T-helper 2 cell treated with Interferon-gamma antibody and Interleukin-4, amounts not matched to agents 5 μg/mL and 100 μg/mL, for 36 hours (primary cell): ENCODE results near the gene NFKBIB.
"Not testable (repeated sequence)": the region's sequence is repeated elsewhere in the genome, so short reads cannot be mapped to it uniquely, and the experiment has no call there.

Source experiments
- DNase-seq: peaks from one replicate; pipeline ENCODE4 v3.0.0; 2021; ENCODE audit warnings: low spot score
- H3K27ac Mint-ChIP-seq: one replicate; pipeline ENCODE4 v1.8.0; 2021; ENCODE audit warnings: mild to moderate bottlenecking, mixed read lengths
- H3K27me3 Mint-ChIP-seq: one replicate; pipeline ENCODE4 v1.8.0; 2021; ENCODE audit warnings: low read depth, mixed read lengths
- H3K36me3 Mint-ChIP-seq: one replicate; pipeline ENCODE4 v1.8.0; 2021; ENCODE audit warnings: low read depth, mixed read lengths
- H3K4me1 Mint-ChIP-seq: one replicate; pipeline ENCODE4 v1.8.0; 2021; ENCODE audit warnings: low read depth, mixed read lengths
- H3K4me3 Mint-ChIP-seq: one replicate; pipeline ENCODE4 v1.8.0; 2022; ENCODE audit warnings: mild to moderate bottlenecking, moderate library complexity, mixed read lengths
- H3K9me3 Mint-ChIP-seq: one replicate; pipeline ENCODE4 v1.8.0; 2021; ENCODE audit warnings: mixed read lengths

The NFKBIB gene

DNA sequence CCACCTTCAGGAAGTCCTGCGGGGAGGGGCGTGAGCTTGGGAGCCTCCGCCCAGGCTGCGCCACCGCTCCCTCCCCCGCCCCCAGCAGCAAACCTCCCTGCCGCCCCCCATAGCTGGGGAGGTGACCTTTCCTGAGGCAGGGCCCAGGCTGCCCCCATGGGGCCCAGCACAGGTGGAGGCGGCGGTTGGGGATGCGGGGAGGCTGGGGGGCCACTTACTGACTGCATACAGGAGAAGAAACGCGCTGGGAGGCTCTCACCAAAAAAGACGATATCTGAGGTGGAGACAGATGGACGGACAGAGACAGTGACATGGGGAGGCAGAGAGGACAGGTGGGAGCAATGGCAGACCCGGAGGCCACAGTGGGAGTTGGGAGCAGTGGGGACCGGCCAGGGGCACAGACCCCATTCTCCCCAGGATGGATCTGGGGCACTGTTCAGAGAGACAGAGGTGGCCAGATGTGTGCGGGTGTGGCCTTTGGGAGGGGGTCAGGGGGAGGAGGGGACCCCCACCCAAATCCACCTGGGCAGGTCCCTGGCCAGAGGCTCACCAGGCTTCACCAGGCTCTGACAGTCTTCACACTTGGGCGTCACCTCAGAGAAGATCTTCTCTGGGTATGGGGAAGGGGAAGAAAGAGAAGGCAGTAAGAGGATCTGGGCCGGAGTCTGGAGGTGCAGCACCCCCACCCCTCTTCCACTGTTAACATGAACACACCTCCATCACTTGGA lies 18.7 kb upstream of the NFKBIB start:
- H3K36me3 Mint-ChIP-seq = peaks cover 20% of the 10 kb centered on the region
- H3K27me3 Mint-ChIP-seq = no peaks in the 10 kb centered on the region
- no peaks in the 10 kb centered on the region for H3K9me3 Mint-ChIP-seq
- no peak overlapping the region for H3K4me3 Mint-ChIP-seq
- H3K27ac Mint-ChIP-seq = peak overlapping the region; percentile 67
- H3K4me1 Mint-ChIP-seq = peaks cover 22% of the 10 kb centered on the region
- no peak for DNase-seq

DNA sequence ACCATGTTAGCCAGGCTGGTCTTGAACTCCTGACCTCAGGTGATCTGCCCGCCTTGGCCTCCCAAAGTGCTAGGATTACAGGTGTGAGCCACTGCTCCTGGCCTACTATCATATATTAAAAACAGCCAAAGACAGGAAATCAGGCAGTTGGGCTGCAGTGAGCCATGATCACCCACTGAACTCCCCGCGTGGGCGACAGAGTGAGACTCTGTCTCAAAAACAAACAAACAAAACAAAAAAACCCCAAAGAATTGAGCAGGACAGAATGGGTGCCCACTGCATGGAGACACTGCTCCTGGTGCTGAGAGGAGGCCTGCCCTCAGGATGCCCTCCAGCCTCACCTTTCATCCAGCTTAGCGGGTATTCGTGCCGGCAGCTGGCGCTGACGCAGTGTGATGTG lies 16.5 kb upstream of the NFKBIB start:
- Mint-ChIP-seq H3K36me3 (peaks cover 15% of the 10 kb centered on the region), H3K4me3 (no peak overlapping the region), H3K27ac (no peak overlapping the region), H3K4me1 (peaks cover 6% of the 10 kb centered on the region), H3K27me3 (no peaks in the 10 kb centered on the region), H3K9me3 (no peaks in the 10 kb centered on the region)
- no peak for DNase-seq

DNA sequence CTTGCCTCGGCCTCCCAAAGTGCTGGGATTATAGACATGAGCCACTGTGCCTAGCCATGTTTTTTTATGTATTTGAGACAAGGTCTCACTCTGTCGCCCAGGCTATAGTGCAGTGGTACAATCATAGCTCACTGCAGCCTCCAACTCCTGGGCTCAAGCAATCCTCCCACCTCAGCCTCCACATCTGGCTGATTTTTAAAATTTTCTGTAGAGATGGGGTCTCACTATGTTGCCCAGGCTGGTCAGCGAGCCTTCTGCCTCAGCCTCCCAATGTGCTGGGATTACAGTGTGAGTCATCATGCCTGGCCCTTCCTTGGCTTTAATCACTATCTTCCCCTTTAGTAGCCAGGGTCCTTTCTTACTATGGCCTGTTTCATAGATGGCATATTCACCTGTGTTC lies 15.1 kb upstream of the NFKBIB start:
- peaks cover 14% of the 10 kb centered on the region for H3K36me3 Mint-ChIP-seq
- DNase-seq, H3K4me3 Mint-ChIP-seq, H3K27ac Mint-ChIP-seq, H3K4me1 Mint-ChIP-seq, H3K27me3 Mint-ChIP-seq, H3K9me3 Mint-ChIP-seq: not testable (repeated sequence)

DNA sequence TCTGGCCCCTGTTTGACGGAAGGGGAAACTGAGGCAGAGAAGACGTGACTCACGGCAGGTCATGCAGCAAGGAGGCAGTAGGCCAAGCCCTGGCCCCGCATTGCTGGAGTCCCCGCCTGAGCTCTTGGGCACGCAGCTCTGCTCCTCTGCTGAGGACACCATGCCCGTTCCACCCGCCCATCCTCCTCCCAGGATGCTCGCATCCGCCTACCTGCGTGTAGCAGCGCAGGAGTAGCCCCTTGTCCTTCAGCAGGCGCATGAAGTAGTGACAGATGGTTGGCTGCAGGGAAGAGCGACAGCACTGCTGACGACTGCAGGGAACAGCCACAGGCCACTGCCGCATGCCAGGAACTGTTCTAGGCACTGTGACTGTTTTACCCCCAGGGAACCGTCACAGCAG lies 10.9 kb upstream of the NFKBIB start:
- Mint-ChIP-seq H3K4me1 (no peaks in the 10 kb centered on the region), H3K27me3 (no peaks in the 10 kb centered on the region), H3K4me3 (no peak overlapping the region), H3K27ac (no peak overlapping the region), H3K36me3 (peaks cover 7% of the 10 kb centered on the region), H3K9me3 (no peaks in the 10 kb centered on the region)
- DNase-seq = no peak

DNA sequence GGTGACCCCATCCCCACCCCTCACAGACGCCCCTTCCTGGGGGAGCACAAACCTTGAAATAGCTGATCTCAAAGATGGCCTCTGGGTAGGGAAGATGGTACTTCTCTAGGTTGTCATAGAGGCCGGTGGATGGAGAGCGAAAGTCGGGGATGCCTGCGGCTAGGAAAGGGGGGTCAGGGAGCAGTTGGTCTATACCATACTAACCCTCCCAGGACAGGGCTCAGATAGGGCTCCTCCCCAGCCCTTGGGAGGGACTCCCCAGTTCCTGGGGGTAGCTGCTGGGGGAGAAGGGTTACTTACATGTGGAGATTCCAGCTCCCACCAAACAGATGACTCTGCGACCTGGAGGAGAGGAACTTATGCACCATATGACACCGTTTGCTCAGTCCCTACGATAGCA lies 10.0 kb upstream of the NFKBIB start:
- H3K27me3 Mint-ChIP-seq = no peaks in the 10 kb centered on the region
- no peaks in the 10 kb centered on the region for H3K9me3 Mint-ChIP-seq
- H3K27ac Mint-ChIP-seq = no peak overlapping the region
- H3K36me3 Mint-ChIP-seq = peaks cover 7% of the 10 kb centered on the region
- H3K4me3 Mint-ChIP-seq = no peak overlapping the region
- no peak for DNase-seq
- peaks cover 2% of the 10 kb centered on the region for H3K4me1 Mint-ChIP-seq

DNA sequence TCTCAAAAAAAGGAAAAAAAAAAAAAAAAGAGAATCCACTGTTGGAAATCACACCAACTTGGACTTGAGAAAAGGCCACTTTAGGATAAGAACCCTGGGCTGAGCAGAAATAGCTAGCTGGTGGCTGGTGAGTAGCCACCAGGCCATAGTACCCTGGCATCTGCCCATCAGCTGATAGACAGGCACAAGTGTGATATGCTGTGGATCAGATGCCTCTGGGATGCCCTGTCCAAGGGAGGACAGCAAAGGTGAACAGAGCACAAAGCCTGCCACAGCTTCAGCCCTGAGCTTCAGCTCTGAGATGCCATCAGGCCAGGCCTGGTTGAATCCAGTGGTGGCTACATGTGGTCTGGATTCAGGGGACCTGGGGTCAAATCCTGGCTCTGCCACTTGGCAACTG lies 9.1 kb upstream of the NFKBIB start:
- no peaks in the 10 kb centered on the region for H3K9me3 Mint-ChIP-seq
- peaks cover 7% of the 10 kb centered on the region for H3K36me3 Mint-ChIP-seq
- H3K27ac Mint-ChIP-seq = no peak overlapping the region
- no peak overlapping the region for H3K4me3 Mint-ChIP-seq
- no peaks in the 10 kb centered on the region for H3K27me3 Mint-ChIP-seq
- no peak for DNase-seq
- peaks cover 3% of the 10 kb centered on the region for H3K4me1 Mint-ChIP-seq

DNA sequence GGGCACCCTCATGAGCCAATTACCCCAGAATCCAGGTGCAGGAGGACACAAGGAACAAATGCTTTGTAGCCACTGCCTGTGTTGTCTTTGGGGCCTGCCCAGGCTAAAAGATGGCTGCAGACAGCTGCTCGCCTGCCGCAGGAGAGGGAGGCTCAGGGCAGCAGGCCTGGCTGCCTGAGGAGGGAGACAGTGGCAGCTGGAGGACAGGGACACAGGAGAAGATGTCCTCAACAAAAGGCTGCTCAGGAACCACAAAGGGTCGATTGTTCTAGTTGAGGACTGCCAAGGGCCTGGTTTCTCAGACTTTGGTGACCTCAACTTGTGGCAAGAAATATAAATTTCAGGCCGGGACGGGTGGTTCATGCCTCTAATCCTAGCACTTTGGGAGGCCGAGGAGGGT lies 8.0 kb upstream of the NFKBIB start:
- H3K9me3 Mint-ChIP-seq = no peaks in the 10 kb centered on the region
- H3K4me3 Mint-ChIP-seq = no peak overlapping the region
- DNase-seq = no peak
- no peaks in the 10 kb centered on the region for H3K27me3 Mint-ChIP-seq
- H3K4me1 Mint-ChIP-seq = peaks cover 3% of the 10 kb centered on the region
- peaks cover 7% of the 10 kb centered on the region for H3K36me3 Mint-ChIP-seq
- no peak overlapping the region for H3K27ac Mint-ChIP-seq

DNA sequence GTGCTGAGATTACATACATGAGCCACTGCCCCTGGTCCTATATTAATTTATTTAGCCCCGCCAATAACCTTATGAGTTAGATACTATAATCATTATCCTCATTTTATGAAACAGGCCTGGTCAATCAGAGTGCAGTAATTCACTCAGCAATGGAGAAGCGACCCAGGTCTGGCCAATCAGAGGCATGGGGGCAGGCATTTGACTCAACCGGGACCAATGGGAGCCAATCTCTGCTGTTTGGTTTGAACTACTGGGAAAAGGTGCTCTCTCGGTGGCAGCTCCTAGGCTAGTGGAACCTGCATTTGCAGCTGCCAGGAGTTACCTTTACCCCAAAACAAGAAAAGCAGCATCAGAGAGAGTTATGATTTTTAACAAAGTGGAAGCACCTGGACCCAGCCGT lies 6.9 kb upstream of the NFKBIB start:
- no peak overlapping the region for H3K4me3 Mint-ChIP-seq
- H3K4me1 Mint-ChIP-seq = peaks cover 5% of the 10 kb centered on the region
- H3K9me3 Mint-ChIP-seq = no peaks in the 10 kb centered on the region
- DNase-seq = no peak
- H3K27me3 Mint-ChIP-seq = no peaks in the 10 kb centered on the region
- H3K36me3 Mint-ChIP-seq = peaks cover 7% of the 10 kb centered on the region
- H3K27ac Mint-ChIP-seq = no peak overlapping the region

DNA sequence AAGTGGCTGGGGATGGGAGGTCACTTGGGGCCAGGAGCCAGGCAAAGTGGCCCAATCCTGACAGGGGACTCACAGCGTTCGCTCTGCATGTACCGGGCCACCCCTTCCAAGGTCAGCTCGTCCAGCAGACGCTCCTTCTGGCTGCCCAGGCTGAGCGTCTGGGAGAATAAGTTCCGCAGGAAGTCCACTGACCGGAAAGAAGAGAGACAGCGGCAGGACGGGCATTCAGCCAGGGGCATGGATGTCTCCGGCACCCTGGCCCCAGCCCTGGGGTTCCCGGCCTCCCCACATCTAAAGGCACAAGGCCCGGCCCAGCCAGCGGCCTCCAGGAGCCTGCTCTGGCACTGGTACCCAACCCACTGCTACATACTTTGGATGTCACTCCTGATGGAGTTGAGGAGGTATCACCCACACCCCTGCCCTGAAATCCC lies 6.4 kb upstream of the NFKBIB start:
- H3K4me3 Mint-ChIP-seq = no peak overlapping the region
- H3K27me3 Mint-ChIP-seq = no peaks in the 10 kb centered on the region
- DNase-seq = no peak
- H3K4me1 Mint-ChIP-seq = peaks cover 8% of the 10 kb centered on the region
- no peak overlapping the region for H3K27ac Mint-ChIP-seq
- peaks cover 7% of the 10 kb centered on the region for H3K36me3 Mint-ChIP-seq
- no peaks in the 10 kb centered on the region for H3K9me3 Mint-ChIP-seq

DNA sequence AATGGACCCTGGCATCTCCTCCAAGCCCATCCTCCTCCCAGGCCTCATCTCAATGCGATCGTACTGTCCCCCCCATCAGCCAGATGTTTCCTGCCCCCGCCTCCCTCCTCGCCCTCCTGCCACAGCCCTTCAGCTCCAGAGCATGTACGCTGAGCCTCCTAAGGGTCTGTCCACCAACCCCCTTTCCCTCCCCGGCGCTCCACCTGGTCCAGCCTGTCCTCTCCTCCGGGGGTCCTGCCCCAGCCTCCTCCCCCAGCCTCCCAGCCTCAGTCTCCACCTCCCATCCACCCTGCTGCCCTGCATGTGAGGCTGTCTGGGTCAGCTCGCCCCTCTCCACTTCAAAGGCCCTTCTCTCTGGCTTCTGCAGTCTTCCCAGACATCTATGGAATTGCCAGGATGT lies 4.8 kb upstream of the NFKBIB start:
- peaks cover 4% of the 10 kb centered on the region for H3K36me3 Mint-ChIP-seq
- no peak overlapping the region for H3K4me3 Mint-ChIP-seq
- peaks cover 14% of the 10 kb centered on the region for H3K4me1 Mint-ChIP-seq
- no peaks in the 10 kb centered on the region for H3K9me3 Mint-ChIP-seq
- no peaks in the 10 kb centered on the region for H3K27me3 Mint-ChIP-seq
- DNase-seq = no peak
- no peak overlapping the region for H3K27ac Mint-ChIP-seq

DNA sequence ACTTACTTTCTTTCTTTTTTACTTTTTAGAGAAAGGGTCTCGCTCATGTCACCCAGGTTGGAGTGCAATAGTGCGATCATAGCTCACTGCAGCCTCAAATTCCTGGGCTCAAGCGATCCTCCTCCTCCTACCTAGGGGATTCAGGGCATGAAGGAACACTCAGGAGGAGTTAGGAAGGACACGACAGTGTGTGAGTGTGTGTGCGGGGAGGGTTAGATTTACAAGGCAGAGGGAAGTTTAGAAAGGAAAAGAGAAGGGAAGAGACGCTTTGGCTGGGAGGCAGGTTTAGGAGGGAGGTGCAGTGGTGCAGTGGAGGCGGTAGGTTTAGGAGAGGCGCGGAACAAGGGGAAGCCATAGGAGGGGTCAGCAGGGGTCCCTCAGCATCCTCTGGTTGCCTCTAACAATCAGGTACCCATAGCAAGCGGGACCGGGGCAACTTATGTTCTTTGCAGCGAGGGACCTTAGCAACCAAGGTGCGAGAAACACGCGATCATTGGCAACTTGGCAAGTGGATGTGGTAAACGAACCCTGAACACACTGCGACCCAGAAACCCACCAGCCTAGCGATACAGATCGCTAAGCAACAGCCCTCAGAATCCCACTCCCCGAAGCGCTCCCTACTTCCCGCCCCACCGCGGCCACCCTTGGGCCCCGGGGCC lies 852 bp upstream of the NFKBIB start:
- Mint-ChIP-seq H3K36me3 (peaks cover 10% of the 10 kb centered on the region), H3K27ac (peak overlapping the region; percentile 98), H3K4me1 (peaks cover 23% of the 10 kb centered on the region), H3K4me3 (peak overlapping the region; percentile 100), H3K27me3 (no peaks in the 10 kb centered on the region), H3K9me3 (no peaks in the 10 kb centered on the region)
- DNase-seq = no peak

DNA sequence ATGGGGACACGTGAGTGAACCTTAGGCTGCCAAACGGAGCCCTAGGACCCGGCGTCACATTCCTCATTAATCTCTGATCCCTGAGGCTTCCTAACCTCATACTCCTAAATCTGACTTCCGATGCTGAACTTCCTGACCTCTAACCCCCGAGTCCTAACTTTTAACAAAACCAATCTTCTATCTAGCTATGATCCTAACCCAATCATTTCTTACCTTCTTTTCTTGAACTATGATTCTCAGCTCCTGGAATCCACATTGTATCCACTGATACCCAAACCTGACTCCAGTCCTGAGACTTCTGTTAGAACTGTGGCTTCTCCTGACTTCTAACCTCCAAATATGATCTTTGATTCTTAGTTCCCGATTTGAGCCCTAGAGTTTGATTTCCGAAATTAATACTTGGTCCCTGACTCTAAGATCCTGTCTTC lies 447 bp downstream of the NFKBIB start:
- peaks cover 20% of the 10 kb centered on the region for H3K4me1 Mint-ChIP-seq
- H3K4me3 Mint-ChIP-seq = peak overlapping the region; percentile 100
- H3K27ac Mint-ChIP-seq = peak overlapping the region; percentile 98
- H3K27me3 Mint-ChIP-seq = no peaks in the 10 kb centered on the region
- no peaks in the 10 kb centered on the region for H3K9me3 Mint-ChIP-seq
- DNase-seq = no peak
- H3K36me3 Mint-ChIP-seq = peaks cover 19% of the 10 kb centered on the region

DNA sequence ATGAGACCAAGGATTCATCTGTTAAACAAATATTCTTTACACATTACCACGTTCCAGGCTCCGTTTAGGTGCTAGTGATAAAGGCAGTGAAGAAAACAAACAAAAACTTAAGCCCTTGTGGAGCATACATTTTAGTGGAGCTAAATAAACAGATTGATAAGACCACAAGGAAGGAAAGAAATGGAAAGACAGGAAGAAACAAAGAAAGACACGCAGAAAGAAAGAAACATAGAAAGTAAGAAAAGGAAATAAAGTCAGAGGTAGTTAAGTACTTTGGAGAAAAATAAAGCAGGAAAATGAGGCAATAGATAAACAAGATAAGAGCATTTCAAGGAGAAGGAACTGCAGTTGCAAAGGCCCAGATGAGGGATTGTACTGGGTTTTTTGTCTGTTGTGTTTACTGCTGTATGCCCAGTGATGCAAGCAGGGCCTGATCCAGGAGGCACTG lies 998 bp downstream of the NFKBIB start:
- Mint-ChIP-seq H3K27ac (peak overlapping the region; percentile 98), H3K4me1 (peaks cover 20% of the 10 kb centered on the region), H3K4me3 (peak overlapping the region; percentile 100), H3K36me3 (peaks cover 22% of the 10 kb centered on the region), H3K27me3 (no peaks in the 10 kb centered on the region), H3K9me3 (no peaks in the 10 kb centered on the region)
- no peak for DNase-seq

DNA sequence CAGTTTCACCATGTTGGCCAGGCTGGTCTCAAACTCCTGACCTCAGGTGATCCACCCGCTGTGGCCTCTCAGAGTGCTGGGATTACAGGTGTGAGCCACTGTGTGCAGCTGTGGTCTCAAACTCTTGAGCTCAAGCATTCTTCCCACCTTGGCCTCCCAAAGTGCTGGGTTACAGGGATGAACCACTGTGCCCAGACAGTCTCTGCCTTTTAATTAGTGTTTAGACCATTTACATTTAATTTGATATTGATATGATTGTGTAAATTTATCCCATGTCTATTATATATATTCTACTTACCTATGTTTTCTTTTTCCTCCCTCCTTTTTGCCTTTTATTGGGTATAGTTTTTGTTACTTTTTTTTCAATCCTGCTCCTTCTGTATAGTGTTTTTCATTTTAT lies 1.9 kb downstream of the NFKBIB start:
- Mint-ChIP-seq H3K4me1 (peaks cover 20% of the 10 kb centered on the region), H3K27ac (peak overlapping the region; percentile 15), H3K9me3 (no peaks in the 10 kb centered on the region), H3K4me3 (peak overlapping the region; percentile 52), H3K36me3 (peaks cover 23% of the 10 kb centered on the region), H3K27me3 (no peaks in the 10 kb centered on the region)
- DNase-seq = no peak
